Hepatocyte (in vitro differentiated cells): Measurements from ENCODE around the gene NOP56. TPM values are rescaled to one million over a fixed set of nuclear protein-coding genes. Genes with fewer than 3 reads are reported as not detected.

Experiments used
- DNase-seq: peaks from one replicate; pipeline ENCODE4 v3.0.0-alpha.2; 2016; ENCODE audit warnings: low spot score
- H2AFZ ChIP-seq: fragments of 200-600 bp; sonication (generic); 2 replicates; pipeline ENCODE4 v1.6.0; 2016; ENCODE audit warnings: antibody characterized with exemption, mild to moderate bottlenecking
- H3K27ac ChIP-seq: fragments of 200-600 bp; sonication (generic); 2 replicates; pipeline ENCODE4 v1.5.1; 2016; ENCODE audit warnings: mild to moderate bottlenecking
- H3K27me3 ChIP-seq: fragments of 200-600 bp; sonication (generic); 2 replicates; pipeline ENCODE4 v1.6.1; 2016
- H3K36me3 ChIP-seq: fragments of 200-600 bp; sonication (generic); replicated peaks from 2 replicates; pipeline ENCODE4 v1.5.1; 2016; ENCODE audit warnings: low read depth; ENCODE audit not compliant: insufficient read depth
- H3K4me1 ChIP-seq: fragments of 200-600 bp; sonication (generic); 2 replicates; pipeline ENCODE4 v1.5.1; 2016; ENCODE audit warnings: mild to moderate bottlenecking, moderate library complexity; ENCODE audit not compliant: insufficient read depth
- H3K4me2 ChIP-seq: fragments of 200-600 bp; sonication (generic); 2 replicates; pipeline ENCODE4 v1.6.0; 2016
- H3K4me3 ChIP-seq: fragments of 200-600 bp; sonication (generic); 2 replicates; pipeline ENCODE4 v1.5.1; 2016; ENCODE audit warnings: mild to moderate bottlenecking
- H3K79me2 ChIP-seq: fragments of 200-600 bp; sonication (generic); 2 replicates; pipeline ENCODE4 v1.6.0; 2017; ENCODE audit warnings: mild to moderate bottlenecking
- H3K9me2 ChIP-seq: fragments of 200-600 bp; sonication (generic); replicated peaks from 2 replicates; pipeline ENCODE4 v1.6.0; 2017; ENCODE audit warnings: mild to moderate bottlenecking; ENCODE audit not compliant: insufficient read depth
- H3K9me3 ChIP-seq: fragments of 200-600 bp; sonication (generic); 2 replicates; pipeline ENCODE4 v1.5.1; 2016; ENCODE audit warnings: low read depth, mild to moderate bottlenecking
- H4K20me1 ChIP-seq: fragments of 200-600 bp; sonication (generic); 2 replicates; pipeline ENCODE4 v1.6.0; 2016; ENCODE audit warnings: mild to moderate bottlenecking; ENCODE audit not compliant: insufficient read depth, poor library complexity, severe bottlenecking
- CTCF ChIP-seq: fragments of 200-600 bp; sonication (generic); IDR thresholded peaks from 2 replicates; pipeline ENCODE4 v1.5.1; 2016; ENCODE audit warnings: antibody characterized with exemption, mild to moderate bottlenecking; ENCODE audit not compliant: poor library complexity
- EZH2 ChIP-seq: fragments of 200-600 bp; sonication (generic); IDR thresholded peaks from 2 replicates; pipeline ENCODE4 v1.6.1; 2016; ENCODE audit warnings: antibody characterized with exemption, mild to moderate bottlenecking, borderline replicate concordance
- EZH2phosphoT487 ChIP-seq: fragments of 200-600 bp; sonication (generic); IDR thresholded peaks from one replicate; pipeline ENCODE4 v1.6.1; 2018; ENCODE audit warnings: antibody characterized with exemption, mild to moderate bottlenecking, low read depth, moderate library complexity; ENCODE audit not compliant: unreplicated experiment, severe bottlenecking
- WGBS: methylation state at CpG from one replicate; pipeline ENCODE4 v1.1.6; 2016; ENCODE audit warnings: low lambda C conversion rate; ENCODE audit errors: missing lambda C conversion rate; 5-methylcytosine and 5-hydroxymethylcytosine counted together
- polyA plus RNA-seq: library from polyadenylated mRNA; unstranded; fragments of >200 nt; fragmentation: Nextera tagmentation; extraction: Ambion mirVana; gene quantifications from 2 replicates; pipeline ENCODE4 v1.2.1, GENCODE V29; 2016
- total RNA-seq: library from RNA; depleted of rRNA; stranded (reverse); fragments of >200 nt; gene quantifications from 2 replicates; pipeline ENCODE4 v1.2.3, GENCODE V29; 2014

Gene NOP56
- total and polyA plus RNA-seq, 2 experiments from 2014 or later = 102 to 192 TPM

- no peak overlapping the region for H3K4me2 ChIP-seq
- H3K4me3 ChIP-seq = no peak overlapping the region
- H4K20me1 ChIP-seq = no peaks in the 10 kb centered on the region
- H2AFZ ChIP-seq = no peak overlapping the region
- no peaks in the 10 kb centered on the region for H3K9me2 ChIP-seq
- no peak overlapping the region for H3K27ac ChIP-seq
- DNase-seq = no peak
- no peaks in the 10 kb centered on the region for H3K4me1 ChIP-seq
- no peaks in the 10 kb centered on the region for H3K36me3 ChIP-seq
- TF ChIP-seq EZH2phosphoT487 = no peak
- no peak for TF ChIP-seq CTCF
- TF ChIP-seq EZH2 = no peak
- H3K9me3 ChIP-seq = no peaks in the 10 kb centered on the region
- no peaks in the 10 kb centered on the region for H3K79me2 ChIP-seq
- no peaks in the 10 kb centered on the region for H3K27me3 ChIP-seq
- 73% methylated on average over 6 of the region's 6 CpGs for WGBS
These were observed 15.2 kb upstream of the NOP56 start for GRCh38 chr20:2637246-2637645.

GRCh38 chr20:2640260-2640659 lies 12.2 kb upstream of the NOP56 start:
- DNase-seq = no peak
- no peaks in the 10 kb centered on the region for H3K79me2 ChIP-seq

GRCh38 chr20:2640899-2641298 lies 11.5 kb upstream of the NOP56 start:
- TF ChIP-seq CTCF = no peak
- TF ChIP-seq EZH2phosphoT487 = no peak
- no peak for TF ChIP-seq EZH2
- 87% methylated on average over 9 of the region's 9 CpGs for WGBS
- no peak for DNase-seq
- Histone ChIP-seq H3K27me3 (no peaks in the 10 kb centered on the region), H3K9me3 (no peaks in the 10 kb centered on the region), H3K36me3 (no peaks in the 10 kb centered on the region), H4K20me1 (no peaks in the 10 kb centered on the region), H3K4me3 (no peak overlapping the region), H3K4me1 (no peaks in the 10 kb centered on the region), H3K27ac (no peak overlapping the region), H2AFZ (no peak overlapping the region), H3K4me2 (no peak overlapping the region), H3K9me2 (no peaks in the 10 kb centered on the region), H3K79me2 (no peaks in the 10 kb centered on the region)

More at GRCh38 chr20:2640260-2640659, 12.2 kb upstream of the NOP56 start:
- Histone ChIP-seq H3K27me3 (no peaks in the 10 kb centered on the region), H2AFZ (no peak overlapping the region), H3K9me2 (no peaks in the 10 kb centered on the region), H3K27ac (no peak overlapping the region), H3K4me3 (no peak overlapping the region), H4K20me1 (no peaks in the 10 kb centered on the region), H3K4me2 (no peak overlapping the region), H3K9me3 (no peaks in the 10 kb centered on the region), H3K4me1 (no peaks in the 10 kb centered on the region), H3K36me3 (no peaks in the 10 kb centered on the region)
- WGBS = 0% methylated on average over 1 of the region's 1 CpG
- TF ChIP-seq EZH2 (no peak), EZH2phosphoT487 (no peak), CTCF (no peak)

GRCh38 chr20:2643708-2644107 lies 8.7 kb upstream of the NOP56 start:
- TF ChIP-seq EZH2phosphoT487 = no peak
- no peak for TF ChIP-seq EZH2
- TF ChIP-seq CTCF = no peak
- H3K36me3 ChIP-seq = no peaks in the 10 kb centered on the region
- no peaks in the 10 kb centered on the region for H3K4me1 ChIP-seq
- H3K9me2 ChIP-seq = no peaks in the 10 kb centered on the region
- H3K9me3 ChIP-seq = no peaks in the 10 kb centered on the region
- no peak overlapping the region for H3K27ac ChIP-seq
- WGBS = 4% methylated on average over 1 of the region's 1 CpG
- H2AFZ ChIP-seq = no peak overlapping the region
- H3K4me3 ChIP-seq = no peak overlapping the region
- DNase-seq = no peak
- H4K20me1 ChIP-seq = no peaks in the 10 kb centered on the region
- no peaks in the 10 kb centered on the region for H3K79me2 ChIP-seq
- no peak overlapping the region for H3K4me2 ChIP-seq
- no peaks in the 10 kb centered on the region for H3K27me3 ChIP-seq
